ENCODE results near the gene HOXD3. TPM values are rescaled to one million over a fixed set of nuclear protein-coding genes. Genes with fewer than 3 reads are reported as not detected.

The HOXD3 gene
- total RNA-seq, 4 donors from 2014 or later: 0.56 to 3.1 (median 1.7) TPM; not detected in 1

GRCh38 chr2:176130957-176131847 is 25.9 kb upstream of the HOXD3 start:
- DNase-seq (ENCODE audit: low spot score in 2 of 2): no peak
- intact Hi-C loops (cut with DNase I; ENCODE audit: low total_unique reads): no loop called here
- TF ChIP-seq CTCF (IDR thresholded peaks at IDR 0.05) (no peak), POLR2A (IDR thresholded peaks at IDR 0.05) (no peak)
- peak overlapping the region; percentile 35 for H3K4me3 ChIP-seq (ENCODE audit: low read depth, poor library complexity, severe bottlenecking)
- WGBS, 2 donors: 22% methylated on average over 15 of the region's 15 CpGs

DNA sequence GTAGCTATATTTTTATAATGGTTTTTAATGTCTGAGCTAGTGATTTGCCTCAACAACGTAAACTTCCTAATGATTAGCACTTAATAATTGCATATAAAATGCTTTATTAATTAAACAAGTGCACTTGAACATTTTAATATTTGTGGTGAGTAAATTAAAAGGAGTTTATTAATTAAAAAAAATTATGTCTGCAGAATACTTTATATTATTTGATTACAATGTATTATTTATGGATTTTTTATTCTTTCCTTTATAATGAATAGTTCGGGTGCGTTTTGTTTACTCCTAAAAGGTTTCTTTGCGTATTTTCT is 25.3 kb upstream of the HOXD3 start:
- intact Hi-C loops (cut with DNase I; ENCODE audit: low total_unique reads): no loop called here
- H3K4me3 ChIP-seq (ENCODE audit: low read depth, poor library complexity, severe bottlenecking): no peak overlapping the region
- WGBS, 2 donors: 49 to 50% methylated on average over 4 of the region's 4 CpGs
- TF ChIP-seq POLR2A (IDR thresholded peaks at IDR 0.05) (no peak), CTCF (IDR thresholded peaks at IDR 0.05) (no peak)
- DNase-seq (ENCODE audit: low spot score in 2 of 2): no peak

GRCh38 chr2:176132205-176133171 is 24.6 kb upstream of the HOXD3 start:
- WGBS, 2 donors: 34 to 35% methylated on average over 33 of the region's 33 CpGs
- no peak for TF ChIP-seq CTCF (IDR thresholded peaks at IDR 0.05)
- no peak for TF ChIP-seq POLR2A (IDR thresholded peaks at IDR 0.05)
- DNase-seq (ENCODE audit: low spot score in 2 of 2): peak in 1 of 2 donors; percentile 76
- intact Hi-C loops (cut with DNase I; ENCODE audit: low total_unique reads): no loop called here
- no peak overlapping the region for H3K4me3 ChIP-seq (ENCODE audit: low read depth, poor library complexity, severe bottlenecking)

GRCh38 chr2:176133389-176133788 is 23.7 kb upstream of the HOXD3 start:
- no peak for TF ChIP-seq CTCF (IDR thresholded peaks at IDR 0.05)
- TF ChIP-seq POLR2A (IDR thresholded peaks at IDR 0.05): no peak
- intact Hi-C loops (cut with DNase I; ENCODE audit: low total_unique reads): no loop called here
- no peak for DNase-seq (ENCODE audit: low spot score in 2 of 2)
- no peak overlapping the region for H3K4me3 ChIP-seq (ENCODE audit: low read depth, poor library complexity, severe bottlenecking)

DNA sequence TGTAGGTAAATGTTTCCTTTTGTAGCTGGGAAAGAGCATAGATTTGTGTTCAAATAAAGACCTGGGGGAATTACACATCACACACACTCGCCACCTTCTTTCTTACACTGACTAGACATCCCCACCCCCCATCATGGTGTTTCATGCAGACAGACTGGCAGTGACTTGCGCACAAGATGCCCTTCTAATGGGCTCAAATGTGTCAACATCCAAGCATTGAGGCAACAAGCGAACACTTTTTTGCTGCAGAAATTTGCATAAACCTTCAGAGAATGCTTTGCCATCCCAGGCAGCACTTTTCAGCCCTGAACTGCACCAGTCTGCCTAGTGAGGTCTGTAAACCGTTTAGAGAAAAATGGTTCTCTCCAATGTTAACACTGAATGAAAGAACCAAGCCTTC is 23.1 kb upstream of the HOXD3 start:
- TF ChIP-seq CTCF (IDR thresholded peaks at IDR 0.05) (no peak), POLR2A (IDR thresholded peaks at IDR 0.05) (no peak)
- 68 to 69% methylated on average over 4 of the region's 4 CpGs for WGBS, 2 donors
- no peak for DNase-seq (ENCODE audit: low spot score in 2 of 2)
- H3K4me3 ChIP-seq (ENCODE audit: low read depth, poor library complexity, severe bottlenecking): no peak overlapping the region
- intact Hi-C loops (cut with DNase I; ENCODE audit: low total_unique reads): no loop called here

Measured in lower leg skin (tissue), 4 donors.